ENCODE data around the gene GSG1L. TPM values are rescaled to one million over a fixed set of nuclear protein-coding genes. Genes with fewer than 3 reads are reported as not detected.

The GSG1L gene
- total and polyA plus RNA-seq, 4 donors, result not detected

DNA sequence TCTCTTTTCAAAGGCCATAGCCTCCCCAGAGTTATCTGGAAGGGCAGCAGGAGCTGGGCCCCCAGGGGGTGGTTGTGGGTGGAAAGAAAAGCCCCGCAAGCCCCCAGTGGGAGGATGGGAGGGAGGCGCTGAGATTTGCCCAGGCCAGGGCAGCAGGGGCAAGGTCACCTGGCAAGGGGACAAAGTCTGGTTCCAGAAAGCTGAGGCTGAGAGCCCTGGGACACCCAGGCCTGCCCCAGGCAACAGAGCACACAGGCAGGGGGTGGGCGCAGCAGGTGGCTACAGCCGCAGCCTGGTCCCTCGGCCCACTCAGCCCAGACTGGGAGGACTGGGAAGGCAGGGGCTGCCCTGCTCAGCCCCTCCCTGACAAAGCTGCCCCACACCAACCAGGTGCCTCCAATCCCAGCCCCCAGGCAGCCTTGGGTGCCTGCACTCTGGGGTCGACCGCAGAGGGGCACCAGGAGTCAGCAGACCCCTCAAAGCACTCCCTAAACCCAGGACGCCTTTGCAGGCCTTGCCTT lies 23.7 kb upstream of the GSG1L start:
- H3K27ac ChIP-seq (ENCODE audit: low read depth in 1 of 2, low read length in 2 of 2), result no peak overlapping the region
- 65% methylated on average over 8 of the region's 8 CpGs for WGBS
- TF ChIP-seq YY1 (IDR thresholded peaks at IDR 0.05), result no peak
- TF ChIP-seq HNF4A (conservative IDR thresholded peaks at IDR 0.05), result peak; percentile 50 to 67

DNA sequence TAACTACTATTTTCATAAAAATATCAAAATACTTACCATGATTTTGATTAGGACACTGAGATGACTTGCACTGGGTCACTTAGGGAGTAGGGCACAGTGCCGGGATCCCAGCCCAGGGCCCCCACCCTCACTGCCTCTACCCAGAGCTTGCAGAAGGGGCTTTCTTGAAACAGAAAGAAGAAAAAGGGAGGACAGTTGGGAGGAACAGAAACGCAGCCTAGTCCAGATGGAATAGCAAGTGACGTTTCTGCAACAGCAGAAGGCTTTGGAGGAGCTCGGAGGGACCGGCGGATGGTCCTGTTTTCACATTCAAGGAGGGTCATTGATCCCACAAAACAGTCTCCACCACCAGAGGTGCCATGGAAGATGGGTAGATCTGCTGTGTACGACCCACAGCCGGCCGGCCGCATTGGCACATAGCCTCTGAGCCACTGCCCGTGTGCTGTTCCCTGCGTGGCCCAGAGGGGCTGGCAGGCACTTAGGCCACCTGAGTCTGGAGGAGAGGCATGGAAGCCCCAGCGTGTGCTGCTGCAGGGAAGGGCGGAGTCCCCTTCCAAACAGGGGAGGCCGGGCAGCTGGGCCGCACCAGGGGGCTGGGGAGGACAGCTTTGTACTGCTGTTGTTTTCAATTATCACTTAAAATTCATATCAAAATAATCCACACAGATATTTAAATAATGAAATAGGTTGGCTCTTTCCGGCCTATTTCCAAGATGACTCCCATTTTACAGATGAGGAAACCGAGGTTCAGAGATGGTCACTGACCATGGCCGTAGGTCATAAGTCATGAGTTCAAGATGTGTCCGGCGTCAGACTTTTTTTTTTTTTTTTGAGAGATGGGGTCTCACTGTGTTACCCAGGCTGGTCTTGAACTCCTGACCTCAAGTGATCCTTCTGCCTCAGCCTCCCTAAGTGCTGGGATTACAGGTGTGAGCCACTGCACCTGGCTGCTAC lies 22.9 kb upstream of the GSG1L start:
- no peak for TF ChIP-seq RXRA (IDR thresholded peaks at IDR 0.05)
- no peak for TF ChIP-seq NR2F2 (IDR thresholded peaks at IDR 0.05)
- TF ChIP-seq GABPA (IDR thresholded peaks at IDR 0.05 in 1 of 2, conservative IDR thresholded peaks at IDR 0.05 in 1 of 2), result no peak
- TF ChIP-seq, protein P1, sequence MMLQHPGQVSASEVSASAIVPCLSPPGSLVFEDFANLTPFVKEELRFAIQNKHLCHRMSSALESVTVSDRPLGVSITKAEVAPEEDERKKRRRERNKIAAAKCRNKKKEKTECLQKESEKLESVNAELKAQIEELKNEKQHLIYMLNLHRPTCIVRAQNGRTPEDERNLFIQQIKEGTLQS (IDR thresholded peaks at IDR 0.05), result no peak
- TF ChIP-seq, protein P2, sequence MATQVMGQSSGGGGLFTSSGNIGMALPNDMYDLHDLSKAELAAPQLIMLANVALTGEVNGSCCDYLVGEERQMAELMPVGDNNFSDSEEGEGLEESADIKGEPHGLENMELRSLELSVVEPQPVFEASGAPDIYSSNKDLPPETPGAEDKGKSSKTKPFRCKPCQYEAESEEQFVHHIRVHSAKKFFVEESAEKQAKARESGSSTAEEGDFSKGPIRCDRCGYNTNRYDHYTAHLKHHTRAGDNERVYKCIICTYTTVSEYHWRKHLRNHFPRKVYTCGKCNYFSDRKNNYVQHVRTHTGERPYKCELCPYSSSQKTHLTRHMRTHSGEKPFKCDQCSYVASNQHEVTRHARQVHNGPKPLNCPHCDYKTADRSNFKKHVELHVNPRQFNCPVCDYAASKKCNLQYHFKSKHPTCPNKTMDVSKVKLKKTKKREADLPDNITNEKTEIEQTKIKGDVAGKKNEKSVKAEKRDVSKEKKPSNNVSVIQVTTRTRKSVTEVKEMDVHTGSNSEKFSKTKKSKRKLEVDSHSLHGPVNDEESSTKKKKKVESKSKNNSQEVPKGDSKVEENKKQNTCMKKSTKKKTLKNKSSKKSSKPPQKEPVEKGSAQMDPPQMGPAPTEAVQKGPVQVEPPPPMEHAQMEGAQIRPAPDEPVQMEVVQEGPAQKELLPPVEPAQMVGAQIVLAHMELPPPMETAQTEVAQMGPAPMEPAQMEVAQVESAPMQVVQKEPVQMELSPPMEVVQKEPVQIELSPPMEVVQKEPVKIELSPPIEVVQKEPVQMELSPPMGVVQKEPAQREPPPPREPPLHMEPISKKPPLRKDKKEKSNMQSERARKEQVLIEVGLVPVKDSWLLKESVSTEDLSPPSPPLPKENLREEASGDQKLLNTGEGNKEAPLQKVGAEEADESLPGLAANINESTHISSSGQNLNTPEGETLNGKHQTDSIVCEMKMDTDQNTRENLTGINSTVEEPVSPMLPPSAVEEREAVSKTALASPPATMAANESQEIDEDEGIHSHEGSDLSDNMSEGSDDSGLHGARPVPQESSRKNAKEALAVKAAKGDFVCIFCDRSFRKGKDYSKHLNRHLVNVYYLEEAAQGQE (IDR thresholded peaks at IDR 0.05), result no peak
- no peak for TF ChIP-seq TAF1 (conservative IDR thresholded peaks at IDR 0.05)
- no peak for TF ChIP-seq FOXA2 (IDR thresholded peaks at IDR 0.05)
- no peak for TF ChIP-seq JUND (IDR thresholded peaks at IDR 0.05)
- H3K27ac ChIP-seq (ENCODE audit: low read depth in 1 of 2, low read length in 2 of 2), result no peak overlapping the region
- H3K4me1 ChIP-seq (ENCODE audit: control insufficient read depth in 4 of 4, insufficient read depth in 4 of 4, low read length in 3 of 4), result peaks cover 0 to 14% (median 13%) of the 10 kb centered on the region in 4 donors
- WGBS, result 92% methylated on average over 21 of the region's 21 CpGs
- H3K4me3 ChIP-seq (ENCODE audit: low read depth in 1 of 3, low read length in 3 of 3), result no peak overlapping the region
- DNase-seq (ENCODE audit: low spot score), result no peak
- H3K27me3 ChIP-seq (ENCODE audit: control insufficient read depth in 4 of 4, insufficient read depth in 4 of 4, low read length in 3 of 4), result no peaks in the 10 kb centered on the region
- H3K36me3 ChIP-seq (ENCODE audit: control insufficient read depth in 4 of 4, insufficient read depth in 3 of 4, low read depth in 1 of 4, low read length in 3 of 4), result no peaks in the 10 kb centered on the region
- H3K9me3 ChIP-seq (ENCODE audit: control insufficient read depth in 4 of 4, low read length in 3 of 4), result no peaks in the 10 kb centered on the region
- no peak overlapping the region for H3K9ac ChIP-seq (ENCODE audit: low read depth in 1 of 2, low read length in 2 of 2)

More for the DNA sequence above, 23.7 kb upstream of the GSG1L start:
- no peaks in the 10 kb centered on the region for H3K27me3 ChIP-seq (ENCODE audit: control insufficient read depth in 4 of 4, insufficient read depth in 4 of 4, low read length in 3 of 4)
- H3K4me1 ChIP-seq (ENCODE audit: control insufficient read depth in 4 of 4, insufficient read depth in 4 of 4, low read length in 3 of 4), result peaks cover 0 to 14% (median 13%) of the 10 kb centered on the region in 4 donors
- H3K9me3 ChIP-seq (ENCODE audit: control insufficient read depth in 4 of 4, low read length in 3 of 4), result no peaks in the 10 kb centered on the region
- H3K9ac ChIP-seq (ENCODE audit: low read depth in 1 of 2, low read length in 2 of 2), result no peak overlapping the region
- no peak for DNase-seq (ENCODE audit: low spot score)
- H3K36me3 ChIP-seq (ENCODE audit: control insufficient read depth in 4 of 4, insufficient read depth in 3 of 4, low read depth in 1 of 4, low read length in 3 of 4), result no peaks in the 10 kb centered on the region
- H3K4me3 ChIP-seq (ENCODE audit: low read depth in 1 of 3, low read length in 3 of 3), result no peak overlapping the region

DNA sequence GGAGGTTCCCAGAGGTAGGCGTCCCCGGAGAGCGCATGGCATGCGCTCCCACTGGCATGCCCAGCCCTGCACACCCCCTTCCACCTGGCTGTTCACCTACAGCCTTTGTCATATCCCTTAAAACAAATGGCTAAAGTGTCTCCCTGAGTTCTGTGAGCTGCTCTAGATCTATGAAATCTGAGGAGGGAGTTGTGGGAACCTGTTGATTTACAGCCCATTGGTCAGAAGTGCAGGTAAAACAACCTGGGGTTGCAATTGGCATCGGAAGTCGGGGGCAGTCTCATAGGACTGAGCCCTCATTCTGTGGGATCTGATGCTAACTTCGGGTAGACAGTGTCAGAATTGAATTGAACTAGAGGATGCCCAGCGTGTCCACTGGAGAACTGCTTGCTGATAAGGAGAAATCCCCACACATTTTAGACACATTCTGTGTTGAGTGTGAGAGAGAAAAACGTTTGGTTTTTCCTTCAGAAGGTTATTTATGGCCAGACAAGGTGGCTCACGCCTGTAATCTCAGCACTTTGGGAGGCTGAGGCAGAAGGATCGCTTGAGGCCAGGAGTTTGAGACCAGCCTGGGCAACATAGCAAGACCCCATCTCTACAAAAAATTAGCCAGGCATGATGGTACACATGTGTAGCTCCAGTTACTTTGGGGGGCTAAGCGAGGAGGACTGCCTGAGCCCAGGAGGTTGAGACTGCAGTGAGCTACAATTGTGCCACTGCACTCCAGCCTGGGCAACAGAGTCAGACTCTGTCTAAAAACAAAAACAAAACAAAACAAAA lies 22.1 kb upstream of the GSG1L start:
- H3K9me3 ChIP-seq (ENCODE audit: control insufficient read depth in 4 of 4, low read length in 3 of 4), result no peaks in the 10 kb centered on the region
- no peak for DNase-seq (ENCODE audit: low spot score)
- TF ChIP-seq RXRA (IDR thresholded peaks at IDR 0.05), result no peak
- no peak for TF ChIP-seq YY1 (IDR thresholded peaks at IDR 0.05)
- no peak for TF ChIP-seq FOXA1 (IDR thresholded peaks at IDR 0.05)
- TF ChIP-seq, protein P1 (IDR thresholded peaks at IDR 0.05), result no peak
- H3K9ac ChIP-seq (ENCODE audit: low read depth in 1 of 2, low read length in 2 of 2), result no peak overlapping the region
- H3K27me3 ChIP-seq (ENCODE audit: control insufficient read depth in 4 of 4, insufficient read depth in 4 of 4, low read length in 3 of 4), result no peaks in the 10 kb centered on the region
- H3K4me1 ChIP-seq (ENCODE audit: control insufficient read depth in 4 of 4, insufficient read depth in 4 of 4, low read length in 3 of 4), result peaks cover 0 to 14% (median 13%) of the 10 kb centered on the region in 4 donors
- H3K4me3 ChIP-seq (ENCODE audit: low read depth in 1 of 3, low read length in 3 of 3), result no peak overlapping the region
- WGBS, result 83% methylated on average over 12 of the region's 12 CpGs
- no peak overlapping the region for H3K27ac ChIP-seq (ENCODE audit: low read depth in 1 of 2, low read length in 2 of 2)
- no peaks in the 10 kb centered on the region for H3K36me3 ChIP-seq (ENCODE audit: control insufficient read depth in 4 of 4, insufficient read depth in 3 of 4, low read depth in 1 of 4, low read length in 3 of 4)
